ENCODE measurements around the gene DUSP1.
A peak's percentile ranks its signal among the peaks of the same experiment; 100 is the strongest.

Gene DUSP1

GRCh38 chr5:172769616-172770373 is 1.2 kb downstream of the DUSP1 start:
- Histone ChIP-seq H3K36me3 (ENCODE audit: control insufficient read depth, insufficient read depth, low read length) (peaks cover 6% of the 10 kb centered on the region), H3K27me3 (ENCODE audit: control insufficient read depth, insufficient read depth, low read length, poor library complexity, severe bottlenecking) (peaks cover 45% of the 10 kb centered on the region), H3K4me1 (ENCODE audit: control insufficient read depth, insufficient read depth, low read length) (peaks cover 29% of the 10 kb centered on the region), H3K4me3 (ENCODE audit: insufficient read depth, low read depth, low read length) (peak overlapping the region; percentile 79), H3K27ac (ENCODE audit: insufficient read depth, low read depth, low read length, poor library complexity, severe bottlenecking) (no peak overlapping the region), H3K9me3 (ENCODE audit: control insufficient read depth, low read length) (no peaks in the 10 kb centered on the region)
- WGBS, 2 experiments: 38 to 42% methylated on average over 21 of the region's 21 CpGs

GRCh38 chr5:172769342-172769615 is 1.7 kb downstream of the DUSP1 start:
- H3K36me3 ChIP-seq (ENCODE audit: control insufficient read depth, insufficient read depth, low read length): peaks cover 6% of the 10 kb centered on the region
- peaks cover 32% of the 10 kb centered on the region for H3K4me1 ChIP-seq (ENCODE audit: control insufficient read depth, insufficient read depth, low read length)
- no peak overlapping the region for H3K27ac ChIP-seq (ENCODE audit: insufficient read depth, low read depth, low read length, poor library complexity, severe bottlenecking)
- no peaks in the 10 kb centered on the region for H3K9me3 ChIP-seq (ENCODE audit: control insufficient read depth, low read length)
- no peak overlapping the region for H3K4me3 ChIP-seq (ENCODE audit: insufficient read depth, low read depth, low read length)
- peaks cover 41% of the 10 kb centered on the region for H3K27me3 ChIP-seq (ENCODE audit: control insufficient read depth, insufficient read depth, low read length, poor library complexity, severe bottlenecking)
- 89 to 92% methylated on average over 2 of the region's 2 CpGs for WGBS, 2 experiments

GRCh38 chr5:172768573-172769341 is 2.2 kb downstream of the DUSP1 start:
- WGBS, 2 experiments: 94 to 95% methylated on average over 20 of the region's 20 CpGs
- H3K9me3 ChIP-seq (ENCODE audit: control insufficient read depth, low read length): no peaks in the 10 kb centered on the region
- H3K27ac ChIP-seq (ENCODE audit: insufficient read depth, low read depth, low read length, poor library complexity, severe bottlenecking): no peak overlapping the region
- H3K4me1 ChIP-seq (ENCODE audit: control insufficient read depth, insufficient read depth, low read length): peaks cover 32% of the 10 kb centered on the region
- H3K27me3 ChIP-seq (ENCODE audit: control insufficient read depth, insufficient read depth, low read length, poor library complexity, severe bottlenecking): peaks cover 38% of the 10 kb centered on the region
- peaks cover 6% of the 10 kb centered on the region for H3K36me3 ChIP-seq (ENCODE audit: control insufficient read depth, insufficient read depth, low read length)
- no peak overlapping the region for H3K4me3 ChIP-seq (ENCODE audit: insufficient read depth, low read depth, low read length)

- 91 to 93% methylated on average over 5 of the region's 5 CpGs for WGBS, 2 experiments
- H3K4me3 ChIP-seq (ENCODE audit: insufficient read depth, low read depth, low read length): no peak overlapping the region
Observed at GRCh38 chr5:172768098-172768572, 2.9 kb downstream of the DUSP1 start.

GRCh38 chr5:172766287-172767108 is 4.5 kb downstream of the DUSP1 start:
- 90 to 91% methylated on average over 17 of the region's 17 CpGs for WGBS, 2 experiments
- H3K4me3 ChIP-seq (ENCODE audit: insufficient read depth, low read depth, low read length): no peak overlapping the region
- no peak overlapping the region for H3K27ac ChIP-seq (ENCODE audit: insufficient read depth, low read depth, low read length, poor library complexity, severe bottlenecking)

More at GRCh38 chr5:172768098-172768572, 2.9 kb downstream of the DUSP1 start:
- Histone ChIP-seq H3K36me3 (ENCODE audit: control insufficient read depth, insufficient read depth, low read length) (peaks cover 6% of the 10 kb centered on the region), H3K4me1 (ENCODE audit: control insufficient read depth, insufficient read depth, low read length) (peaks cover 32% of the 10 kb centered on the region), H3K27me3 (ENCODE audit: control insufficient read depth, insufficient read depth, low read length, poor library complexity, severe bottlenecking) (peaks cover 32% of the 10 kb centered on the region), H3K27ac (ENCODE audit: insufficient read depth, low read depth, low read length, poor library complexity, severe bottlenecking) (no peak overlapping the region), H3K9me3 (ENCODE audit: control insufficient read depth, low read length) (no peaks in the 10 kb centered on the region)

GRCh38 chr5:172765766-172766286 is 5.2 kb downstream of the DUSP1 start:
- peak overlapping the region; percentile 44 for H3K4me3 ChIP-seq (ENCODE audit: insufficient read depth, low read depth, low read length)
- no peaks in the 10 kb centered on the region for H3K9me3 ChIP-seq (ENCODE audit: control insufficient read depth, low read length)
- H3K4me1 ChIP-seq (ENCODE audit: control insufficient read depth, insufficient read depth, low read length): peaks cover 25% of the 10 kb centered on the region
- peaks cover 6% of the 10 kb centered on the region for H3K36me3 ChIP-seq (ENCODE audit: control insufficient read depth, insufficient read depth, low read length)
- 79 to 87% methylated on average over 4 of the region's 4 CpGs for WGBS, 2 experiments
- peaks cover 15% of the 10 kb centered on the region for H3K27me3 ChIP-seq (ENCODE audit: control insufficient read depth, insufficient read depth, low read length, poor library complexity, severe bottlenecking)
- H3K27ac ChIP-seq (ENCODE audit: insufficient read depth, low read depth, low read length, poor library complexity, severe bottlenecking): peak overlapping the region; percentile 96

More at GRCh38 chr5:172766287-172767108, 4.5 kb downstream of the DUSP1 start:
- H3K9me3 ChIP-seq (ENCODE audit: control insufficient read depth, low read length): no peaks in the 10 kb centered on the region
- H3K27me3 ChIP-seq (ENCODE audit: control insufficient read depth, insufficient read depth, low read length, poor library complexity, severe bottlenecking): peaks cover 16% of the 10 kb centered on the region
- peaks cover 6% of the 10 kb centered on the region for H3K36me3 ChIP-seq (ENCODE audit: control insufficient read depth, insufficient read depth, low read length)
- H3K4me1 ChIP-seq (ENCODE audit: control insufficient read depth, insufficient read depth, low read length): peaks cover 27% of the 10 kb centered on the region

GRCh38 chr5:172764861-172765765 is 5.9 kb downstream of the DUSP1 start:
- Histone ChIP-seq H3K27me3 (ENCODE audit: control insufficient read depth, insufficient read depth, low read length, poor library complexity, severe bottlenecking) (peaks cover 11% of the 10 kb centered on the region), H3K27ac (ENCODE audit: insufficient read depth, low read depth, low read length, poor library complexity, severe bottlenecking) (peak overlapping the region; percentile 96), H3K4me1 (ENCODE audit: control insufficient read depth, insufficient read depth, low read length) (peaks cover 25% of the 10 kb centered on the region), H3K9me3 (ENCODE audit: control insufficient read depth, low read length) (no peaks in the 10 kb centered on the region), H3K36me3 (ENCODE audit: control insufficient read depth, insufficient read depth, low read length) (peaks cover 6% of the 10 kb centered on the region), H3K4me3 (ENCODE audit: insufficient read depth, low read depth, low read length) (peak overlapping the region; percentile 44)
- 2 to 10% methylated on average over 22 to 24 of the region's 24 CpGs for WGBS, 2 experiments

GRCh38 chr5:172763120-172763464 is 7.9 kb downstream of the DUSP1 start:
- no peak overlapping the region for H3K4me3 ChIP-seq (ENCODE audit: insufficient read depth, low read depth, low read length)
- WGBS, 2 experiments: 91 to 96% methylated on average over 18 to 21 of the region's 21 CpGs
- peaks cover 22% of the 10 kb centered on the region for H3K4me1 ChIP-seq (ENCODE audit: control insufficient read depth, insufficient read depth, low read length)
- no peaks in the 10 kb centered on the region for H3K27me3 ChIP-seq (ENCODE audit: control insufficient read depth, insufficient read depth, low read length, poor library complexity, severe bottlenecking)
- H3K27ac ChIP-seq (ENCODE audit: insufficient read depth, low read depth, low read length, poor library complexity, severe bottlenecking): no peak overlapping the region
- H3K9me3 ChIP-seq (ENCODE audit: control insufficient read depth, low read length): no peaks in the 10 kb centered on the region
- H3K36me3 ChIP-seq (ENCODE audit: control insufficient read depth, insufficient read depth, low read length): no peaks in the 10 kb centered on the region
